NOMO-1 treated with DMSO at 0.1 percent for 48 hours (cell line): ENCODE data around the gene ATXN7L1.
"Not testable (repeated sequence)": the region's sequence is repeated elsewhere in the genome, so short reads cannot be mapped to it uniquely, and the experiment has no call there.

Experiments used
- DNase-seq: peaks from one replicate; lab custom pipeline; 2025; ENCODE audit not compliant: unreplicated experiment; lab: John Stamatoyannopoulos, UW

The ATXN7L1 gene

GRCh38 chr7:105710720-105711119 is 165.7 kb downstream of the ATXN7L1 start:
- not testable (repeated sequence) for DNase-seq

- DNase-seq, result no peak
Measured at GRCh38 chr7:105708763-105709080, 167.7 kb downstream of the ATXN7L1 start.

GRCh38 chr7:105707967-105708762 is 168.2 kb downstream of the ATXN7L1 start:
- DNase-seq, result no peak

- no peak for DNase-seq
Measured at GRCh38 chr7:105707381-105707780, 169.0 kb downstream of the ATXN7L1 start.

GRCh38 chr7:105705427-105705826 is 171.0 kb downstream of the ATXN7L1 start:
- no peak for DNase-seq

GRCh38 chr7:105703207-105703930 is 173.0 kb downstream of the ATXN7L1 start:
- DNase-seq, result no peak

- no peak for DNase-seq
Measured at GRCh38 chr7:105699568-105700236, 176.7 kb downstream of the ATXN7L1 start.

GRCh38 chr7:105698531-105698930 is 177.9 kb downstream of the ATXN7L1 start:
- DNase-seq, result no peak

- no peak for DNase-seq
Measured at GRCh38 chr7:105697753-105698152, 178.6 kb downstream of the ATXN7L1 start.

GRCh38 chr7:105697169-105697568 is 179.2 kb downstream of the ATXN7L1 start:
- not testable (repeated sequence) for DNase-seq

GRCh38 chr7:105693576-105693975 is 182.8 kb downstream of the ATXN7L1 start:
- no peak for DNase-seq

- DNase-seq, result peak; percentile 22
Measured at GRCh38 chr7:105691680-105692564, 184.5 kb downstream of the ATXN7L1 start.

- DNase-seq, result no peak
Measured at GRCh38 chr7:105691082-105691679, 185.2 kb downstream of the ATXN7L1 start.

- no peak for DNase-seq
Measured at GRCh38 chr7:105690325-105690945, 186.0 kb downstream of the ATXN7L1 start.

- no peak for DNase-seq
Measured at GRCh38 chr7:105689067-105689819, 187.2 kb downstream of the ATXN7L1 start.

- DNase-seq, result no peak
Measured at GRCh38 chr7:105688617-105689016, 187.8 kb downstream of the ATXN7L1 start.

- no peak for DNase-seq
Measured at GRCh38 chr7:105685161-105685560, 191.2 kb downstream of the ATXN7L1 start.

GRCh38 chr7:105682341-105683060 is 193.9 kb downstream of the ATXN7L1 start:
- no peak for DNase-seq
